ENCODE measurements around the gene PDXDC1. TPM values are rescaled to one million over a fixed set of nuclear protein-coding genes. Genes with fewer than 3 reads are reported as not detected.
"Not testable (repeated sequence)": the region's sequence is repeated elsewhere in the genome, so short reads cannot be mapped to it uniquely, and the experiment has no call there.

PDXDC1 gene
- total RNA-seq, 3 donors from 2014 or later = 66.4 to 86.6 (median 82.9) TPM

GRCh38 chr16:15168953-15169652 is 194.3 kb downstream of the PDXDC1 start:
- H3K4me1 ChIP-seq; H3K27ac ChIP-seq; H3K27me3 ChIP-seq; H3K4me3 ChIP-seq; H3K36me3 ChIP-seq; DNase-seq (ENCODE audit: low spot score in 2 of 2); intact Hi-C loops (cut with DNase I; ENCODE audit: low total_unique reads); H3K9me3 ChIP-seq: not testable (repeated sequence)

GRCh38 chr16:15179909-15180308 is 205.1 kb downstream of the PDXDC1 start:
- H3K27me3 ChIP-seq; H3K9me3 ChIP-seq; intact Hi-C loops (cut with DNase I; ENCODE audit: low total_unique reads); H3K36me3 ChIP-seq; H3K27ac ChIP-seq; H3K4me3 ChIP-seq; DNase-seq (ENCODE audit: low spot score in 2 of 2); H3K4me1 ChIP-seq: not testable (repeated sequence)

- H3K4me1 ChIP-seq; H3K27ac ChIP-seq; intact Hi-C loops (cut with DNase I; ENCODE audit: low total_unique reads): not testable (repeated sequence)
Observed at GRCh38 chr16:15180946-15181345, 206.1 kb downstream of the PDXDC1 start.

GRCh38 chr16:15184000-15184399 is 209.2 kb downstream of the PDXDC1 start:
- H3K36me3 ChIP-seq; intact Hi-C loops (cut with DNase I; ENCODE audit: low total_unique reads): not testable (repeated sequence)

More at GRCh38 chr16:15180946-15181345, 206.1 kb downstream of the PDXDC1 start:
- not testable (repeated sequence) for H3K4me3 ChIP-seq; H3K36me3 ChIP-seq; H3K27me3 ChIP-seq; H3K9me3 ChIP-seq; DNase-seq (ENCODE audit: low spot score in 2 of 2)

More at GRCh38 chr16:15184000-15184399, 209.2 kb downstream of the PDXDC1 start:
- H3K27me3 ChIP-seq; H3K27ac ChIP-seq; H3K9me3 ChIP-seq; DNase-seq (ENCODE audit: low spot score in 2 of 2); H3K4me3 ChIP-seq; H3K4me1 ChIP-seq: not testable (repeated sequence)

Other genes starting within 250 kb of the PDXDC1 start
- gene NPIPA2, start 232.5 kb upstream of the PDXDC1 start, total RNA-seq = 1 to 10 TPM in 1 of 3 donors, under 1 TPM in 1, not detected in 1; 0.73 to 1.3 TPM
- gene NOMO1, start 141.3 kb upstream of the PDXDC1 start, total RNA-seq = 10 to 100 TPM; 38.1 to 49.2 (median 48.3) TPM
- 10 to 100 TPM; 61.0 to 82.9 (median 77.1) TPM for gene NPIPA1, start 37.6 kb upstream of the PDXDC1 start, total RNA-seq
- gene NTAN1, start 81.0 kb downstream of the PDXDC1 start, total RNA-seq = 10 to 100 TPM; 44.1 to 93.9 (median 65.9) TPM
- 10 to 100 TPM; 37.4 to 43.8 (median 38.0) TPM for gene RRN3, start 119.2 kb downstream of the PDXDC1 start, total RNA-seq